ENCODE measurements around the gene PLEKHM2. TPM values are rescaled to one million over a fixed set of nuclear protein-coding genes. Genes with fewer than 3 reads are reported as not detected.
"Not testable (repeated sequence)": the region's sequence is repeated elsewhere in the genome, so short reads cannot be mapped to it uniquely, and the experiment has no call there.

Gene PLEKHM2
- total RNA-seq, 1 donor from 2014 or later: 91.4 TPM

- peak; percentile 54 for ATAC-seq
- intact Hi-C loops (cut with DNase I): no loop called here
These were observed 12.9 kb downstream of the PLEKHM2 start for GRCh38 chr1:15696956-15697521.

GRCh38 chr1:15698201-15698600 is 14.1 kb downstream of the PLEKHM2 start:
- ATAC-seq (no peak), DNase-seq (ENCODE audit: missing footprints) (no peak)
- intact Hi-C loops (cut with DNase I): no loop called here

More at GRCh38 chr1:15696956-15697521, 12.9 kb downstream of the PLEKHM2 start:
- no peak for DNase-seq (ENCODE audit: missing footprints)

GRCh38 chr1:15699321-15699720 is 15.2 kb downstream of the PLEKHM2 start:
- intact Hi-C loops (cut with DNase I); ATAC-seq; DNase-seq (ENCODE audit: missing footprints): not testable (repeated sequence)

GRCh38 chr1:15700508-15700907 is 16.4 kb downstream of the PLEKHM2 start:
- no peak for DNase-seq (ENCODE audit: missing footprints)
- intact Hi-C loops (cut with DNase I): no loop called here

GRCh38 chr1:15701784-15702183 is 17.7 kb downstream of the PLEKHM2 start:
- no peak for ATAC-seq
- intact Hi-C loops (cut with DNase I): no loop called here

More at GRCh38 chr1:15700508-15700907, 16.4 kb downstream of the PLEKHM2 start:
- no peak for ATAC-seq

GRCh38 chr1:15702722-15703550 is 18.8 kb downstream of the PLEKHM2 start:
- DNase-seq (ENCODE audit: missing footprints): no peak
- intact Hi-C loops (cut with DNase I): no loop called here
- peak; percentile 45 for ATAC-seq

More at GRCh38 chr1:15701784-15702183, 17.7 kb downstream of the PLEKHM2 start:
- no peak for DNase-seq (ENCODE audit: missing footprints)

GRCh38 chr1:15703562-15703961 is 19.4 kb downstream of the PLEKHM2 start:
- ATAC-seq (peak; percentile 96), DNase-seq (ENCODE audit: missing footprints) (peak; percentile 84)
- intact Hi-C loops (cut with DNase I): no loop called here

GRCh38 chr1:15704526-15705183 is 20.5 kb downstream of the PLEKHM2 start:
- no peak for DNase-seq (ENCODE audit: missing footprints)

GRCh38 chr1:15705184-15705566 is 21.1 kb downstream of the PLEKHM2 start:
- DNase-seq (ENCODE audit: missing footprints): no peak
- intact Hi-C loops (cut with DNase I): no loop called here
- no peak for ATAC-seq

More at GRCh38 chr1:15704526-15705183, 20.5 kb downstream of the PLEKHM2 start:
- no peak for ATAC-seq
- intact Hi-C loops (cut with DNase I): no loop called here

GRCh38 chr1:15706751-15707150 is 22.6 kb downstream of the PLEKHM2 start:
- peak; percentile 11 for ATAC-seq

GRCh38 chr1:15707239-15707925 is 23.3 kb downstream of the PLEKHM2 start:
- no peak for ATAC-seq
- intact Hi-C loops (cut with DNase I): no loop called here
- no peak for DNase-seq (ENCODE audit: missing footprints)

More at GRCh38 chr1:15706751-15707150, 22.6 kb downstream of the PLEKHM2 start:
- intact Hi-C loops (cut with DNase I): no loop called here
- DNase-seq (ENCODE audit: missing footprints): no peak

- DNase-seq (ENCODE audit: missing footprints) (no peak), ATAC-seq (no peak)
- intact Hi-C loops (cut with DNase I): no loop called here
These were observed 24.5 kb downstream of the PLEKHM2 start for GRCh38 chr1:15708486-15709137.

- ATAC-seq (no peak), DNase-seq (ENCODE audit: missing footprints) (no peak)
- intact Hi-C loops (cut with DNase I): no loop called here
These were observed 25.1 kb downstream of the PLEKHM2 start for GRCh38 chr1:15709226-15709625.

- no peak for ATAC-seq
- intact Hi-C loops (cut with DNase I): no loop called here
- no peak for DNase-seq (ENCODE audit: missing footprints)
These were observed 28.0 kb downstream of the PLEKHM2 start for GRCh38 chr1:15712168-15712567.

- intact Hi-C loops (cut with DNase I): loop anchor here (5.0 kb wide), 1 partner anchor 32 kb away; the partner anchor contains the start of gene PLEKHM2
- no peak for DNase-seq (ENCODE audit: missing footprints)
- ATAC-seq: peak; percentile 84
These were observed 30.5 kb downstream of the PLEKHM2 start for GRCh38 chr1:15714406-15715136.

- intact Hi-C loops (cut with DNase I): loop anchor here (5.0 kb wide), 1 partner anchor 35 kb away; the partner anchor contains the start of gene PLEKHM2
- DNase-seq (ENCODE audit: missing footprints): no peak
- ATAC-seq: no peak
These were observed 33.5 kb downstream of the PLEKHM2 start for GRCh38 chr1:15717418-15718125.

GRCh38 chr1:15718199-15718601 is 34.1 kb downstream of the PLEKHM2 start:
- peak; percentile 45 for ATAC-seq
- no peak for DNase-seq (ENCODE audit: missing footprints)
- intact Hi-C loops (cut with DNase I): loop anchor here (5.0 kb wide), 1 partner anchor 36 kb away; the partner anchor contains the start of gene PLEKHM2
